GM21786 (cell line): ENCODE results near the gene AUP1.
A peak's percentile ranks its signal among the peaks of the same experiment; 100 is the strongest.
"Not testable (repeated sequence)": the region's sequence is repeated elsewhere in the genome, so short reads cannot be mapped to it uniquely, and the experiment has no call there.

Source experiments
- ATAC-seq: cut with Tn5 transposase; IDR thresholded peaks from one replicate; pipeline ENCODE4 v1.9.1; 2021; ENCODE audit not compliant: unreplicated experiment

AUP1 gene

DNA sequence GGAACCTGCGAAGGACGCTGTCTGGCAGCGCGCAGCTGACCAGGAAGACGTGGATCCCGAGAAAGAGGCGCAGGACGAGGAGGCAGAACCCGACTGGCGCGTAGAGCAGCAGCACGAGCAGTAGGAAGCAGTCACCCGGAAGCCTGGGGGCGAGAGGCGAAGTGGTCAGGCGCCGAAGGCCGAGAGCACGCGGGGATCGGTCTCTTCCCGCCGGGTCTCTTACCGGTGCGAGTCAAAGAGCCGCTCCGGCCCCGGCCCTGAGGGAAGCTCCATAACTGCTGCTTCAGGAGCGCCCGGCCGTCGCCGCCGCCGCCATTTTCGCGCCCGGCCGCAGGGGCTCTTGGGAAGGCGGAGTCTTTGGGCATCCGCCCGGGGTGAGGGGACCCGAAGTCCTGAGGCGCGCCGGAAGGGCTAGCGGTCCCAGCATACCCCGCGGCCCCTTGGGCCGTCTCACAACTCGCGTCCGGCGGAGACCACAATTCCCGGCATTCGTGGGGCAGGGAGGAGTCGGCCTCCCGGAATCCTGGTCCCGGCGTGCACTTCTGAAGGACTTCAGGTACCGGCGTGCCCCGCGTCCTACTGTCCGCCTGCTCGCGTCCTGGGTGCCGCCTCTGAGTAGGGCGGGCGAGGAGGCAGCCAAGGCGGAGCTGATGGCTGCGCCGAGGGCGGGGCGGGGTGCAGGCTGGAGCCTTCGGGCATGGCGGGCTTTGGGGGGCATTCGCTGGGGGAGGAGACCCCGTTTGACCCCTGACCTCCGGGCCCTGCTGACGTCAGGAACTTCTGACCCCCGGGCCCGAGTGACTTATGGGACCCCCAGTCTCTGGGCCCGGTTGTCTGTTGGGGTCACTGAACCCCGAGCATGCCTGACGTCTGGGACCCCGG, at the start of gene AUP1, which contains the start of gene HTRA2:
AUP1 (minus strand) TSS at position 350 of the 882 bp plus-strand sequence; CDS start at position 273, 77 bp downstream.
HTRA2 (plus strand) TSS at position 577 of the 882 bp plus-strand sequence; CDS start at position 651, 74 bp downstream.
- peak; percentile 78 for ATAC-seq

DNA sequence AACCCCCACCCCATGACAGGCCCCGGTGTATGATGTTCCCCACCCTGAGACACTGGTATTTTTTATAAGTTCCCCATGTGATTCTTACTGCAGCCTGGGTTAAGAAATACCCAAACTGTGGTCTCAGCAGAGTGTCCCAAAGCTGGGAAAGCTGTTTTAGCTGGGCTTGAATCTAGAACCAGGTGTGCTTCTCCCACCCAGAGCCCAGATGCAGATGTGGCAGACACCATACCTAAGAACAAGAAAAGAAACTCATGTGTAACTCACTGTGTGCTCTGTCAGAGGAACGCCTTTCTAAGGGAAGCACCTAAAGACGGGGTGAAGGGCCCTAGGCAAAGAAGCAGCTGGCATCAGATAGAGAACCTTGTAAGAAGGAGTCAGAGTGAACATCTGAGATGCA, 48.9 kb upstream of the AUP1 start:
- peak; percentile 63 for ATAC-seq

GRCh38 chr2:74577448-74577847, 47.9 kb upstream of the AUP1 start:
- no peak for ATAC-seq

DNA sequence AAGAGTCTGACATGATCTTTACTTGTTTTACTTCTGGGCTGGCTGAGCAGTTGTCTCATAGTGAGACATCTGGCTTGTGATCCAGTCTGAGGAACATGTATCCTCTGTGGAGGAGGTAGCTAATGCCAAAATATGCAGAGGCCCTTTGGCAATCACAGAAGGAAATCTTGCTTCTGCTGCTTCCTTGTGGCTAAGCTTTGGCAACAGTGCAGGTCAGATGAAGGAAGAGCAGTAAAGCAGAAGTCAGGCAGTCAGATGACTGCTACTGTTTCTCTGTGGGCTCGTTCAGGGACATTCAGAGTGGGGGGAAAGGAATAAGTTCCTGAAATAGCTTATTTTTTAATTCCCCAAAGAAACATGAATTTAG, 47.3 kb upstream of the AUP1 start:
- ATAC-seq: no peak

DNA sequence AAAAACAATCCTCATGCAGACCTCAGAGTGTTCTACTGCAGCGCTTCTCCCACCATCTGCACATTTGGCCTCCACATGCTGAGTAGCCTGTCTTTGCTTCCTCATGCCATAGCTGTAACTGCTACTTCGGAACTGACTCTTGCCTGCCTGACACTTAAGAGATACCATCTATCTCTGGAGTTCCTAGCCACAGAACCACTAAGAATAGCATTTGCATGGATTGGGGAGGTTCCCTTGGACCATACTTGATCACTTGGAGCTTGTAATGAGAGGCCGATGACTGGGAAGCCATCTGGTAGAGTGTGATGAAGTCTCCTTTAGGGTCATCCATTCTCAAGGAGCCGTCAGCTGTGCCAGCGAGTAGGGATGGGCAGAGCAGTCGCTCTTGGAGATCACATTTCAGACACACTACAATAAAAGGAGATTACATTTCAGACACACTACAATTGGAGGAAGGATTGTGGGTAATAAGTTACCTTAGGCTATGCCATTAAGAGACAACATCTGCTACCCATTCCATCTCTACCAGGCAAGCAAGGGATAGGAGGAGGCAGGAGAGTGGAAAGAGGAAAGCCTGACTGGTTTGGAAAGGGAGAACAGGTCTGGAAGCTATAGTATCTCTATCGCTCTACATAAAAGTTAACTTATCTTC, 46.8 kb upstream of the AUP1 start:
- ATAC-seq: no peak

- ATAC-seq: no peak
Observed at GRCh38 chr2:74575320-74575719, 45.8 kb upstream of the AUP1 start.

- peak; percentile 37 for ATAC-seq
Observed at GRCh38 chr2:74573747-74574562, 44.4 kb upstream of the AUP1 start.

GRCh38 chr2:74572178-74572925, 42.8 kb upstream of the AUP1 start:
- ATAC-seq: no peak

DNA sequence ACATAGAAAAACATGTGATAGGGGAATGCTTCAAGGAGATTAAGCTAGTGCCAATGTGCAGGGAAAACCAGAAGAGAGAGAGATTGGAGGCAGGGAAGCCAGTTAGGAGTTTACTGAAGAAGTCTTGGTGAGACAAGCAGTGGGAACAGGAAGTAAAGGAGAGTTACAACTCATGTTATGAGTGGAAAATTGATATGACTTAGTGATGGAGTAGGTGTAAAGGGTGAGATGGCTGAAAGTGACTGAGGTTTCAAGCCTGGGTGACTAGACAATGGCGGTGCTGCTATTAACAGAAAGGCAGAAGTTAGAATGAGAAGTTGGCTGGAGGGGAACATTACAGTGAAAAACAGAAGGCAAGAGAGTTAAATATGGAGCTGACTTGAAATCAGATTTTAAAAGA, 41.6 kb upstream of the AUP1 start:
- peak; percentile 62 for ATAC-seq

DNA sequence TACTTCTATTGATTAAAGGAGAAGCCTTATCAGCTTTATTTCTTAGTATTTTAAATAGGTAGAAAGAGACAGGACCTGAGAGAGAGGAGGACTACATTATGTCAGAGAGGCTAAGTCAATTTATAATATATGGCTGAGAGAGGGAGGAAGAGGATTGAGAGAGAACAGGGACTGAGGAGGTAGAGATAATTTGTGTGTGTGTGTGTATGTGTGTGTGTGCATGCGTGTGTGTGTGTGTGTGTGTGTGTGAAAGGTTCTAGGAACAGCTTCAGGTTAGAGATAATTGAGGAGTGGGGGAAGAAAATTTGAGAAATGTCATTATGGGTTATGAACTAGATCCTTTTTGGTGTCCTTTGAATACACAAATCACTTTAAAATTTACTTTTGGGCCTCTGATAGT, 40.2 kb upstream of the AUP1 start:
- no peak for ATAC-seq

DNA sequence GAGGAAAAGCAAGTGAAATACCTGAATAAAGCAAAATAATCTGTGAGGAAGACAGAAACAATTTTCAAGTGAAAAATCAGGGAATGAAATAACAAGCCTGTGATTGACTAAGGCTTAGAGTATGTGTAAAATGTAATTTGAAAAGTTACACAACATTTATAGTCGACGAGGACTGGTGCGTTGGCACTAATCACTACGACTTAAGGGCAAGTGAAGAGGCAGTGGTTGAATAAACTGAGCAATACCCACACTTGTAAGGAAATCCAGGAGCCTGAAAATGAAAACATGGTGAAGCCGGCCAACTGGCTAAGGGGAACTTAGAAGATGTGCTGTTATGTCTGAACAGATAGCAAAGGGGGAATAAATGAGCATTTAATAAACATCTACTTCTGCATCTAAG, 38.4 kb upstream of the AUP1 start:
- no peak for ATAC-seq

DNA sequence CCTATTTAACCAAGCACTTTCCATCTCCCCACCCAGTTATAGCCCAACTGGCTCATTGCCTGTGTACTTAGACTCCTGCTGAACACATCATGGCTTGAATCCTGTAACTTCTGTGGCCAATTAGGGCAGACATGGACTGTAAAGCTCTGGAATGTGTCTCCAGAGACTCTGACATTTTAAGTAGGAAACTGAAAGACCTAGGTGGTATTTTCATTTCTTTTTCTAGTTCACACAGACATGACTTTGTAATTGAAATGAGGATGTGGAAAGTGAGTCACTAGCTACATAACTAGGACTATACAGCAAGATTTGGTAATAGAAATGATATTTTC, 37.2 kb upstream of the AUP1 start:
- ATAC-seq: peak; percentile 44

DNA sequence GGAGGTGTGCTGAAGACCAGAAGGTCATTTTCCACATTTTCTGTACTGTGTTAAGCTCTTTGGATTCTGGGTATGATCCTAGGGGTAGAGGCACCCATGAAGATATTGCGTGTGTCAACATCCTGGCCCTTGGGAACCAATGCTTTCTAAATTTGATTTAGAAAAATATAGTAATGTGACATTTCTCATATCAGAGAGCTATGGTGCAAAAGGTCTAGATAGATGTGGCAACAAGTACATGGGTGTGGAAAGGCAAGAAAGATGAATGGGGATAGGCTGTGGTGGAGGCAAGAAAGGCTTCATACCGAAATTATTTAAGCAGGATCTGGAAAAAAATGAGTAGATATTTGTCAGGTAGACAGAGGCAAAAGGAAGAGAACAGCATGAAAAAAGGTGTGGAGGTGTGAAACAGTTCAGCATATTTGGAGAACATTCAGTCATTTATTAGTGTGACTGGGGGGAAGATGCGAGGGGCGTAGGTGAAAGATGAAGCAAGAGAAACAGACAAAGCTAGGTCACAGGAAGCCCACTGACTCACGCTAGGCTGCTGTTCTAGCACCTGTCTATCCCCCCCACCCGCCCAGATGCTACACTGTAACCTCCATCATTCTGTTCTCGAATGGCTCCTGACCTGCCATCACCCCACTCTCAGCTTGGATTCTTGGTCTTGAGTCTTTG, 36.7 kb upstream of the AUP1 start:
- no peak for ATAC-seq

DNA sequence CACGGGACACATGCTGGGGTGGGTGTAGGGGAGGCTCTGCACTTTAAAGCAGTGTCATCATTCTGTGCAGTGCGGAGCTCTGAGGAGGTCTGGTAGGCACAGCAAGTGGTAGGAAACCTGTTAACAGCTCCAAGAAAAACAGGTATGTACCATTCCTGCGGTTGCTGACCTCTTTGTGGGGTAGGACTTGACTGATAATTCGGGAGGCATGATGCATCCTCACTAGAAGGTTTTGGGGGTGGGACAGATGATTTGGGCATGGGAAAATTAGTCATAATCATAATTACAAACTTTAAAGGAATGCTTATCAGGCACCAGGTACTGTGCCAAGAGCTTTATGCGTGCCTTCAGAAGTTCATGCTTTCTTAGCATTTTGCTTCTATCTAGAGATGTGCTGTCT, 34.7 kb upstream of the AUP1 start:
- ATAC-seq: no peak

- no peak for ATAC-seq
Observed at GRCh38 chr2:74562126-74562775, 32.7 kb upstream of the AUP1 start.

- ATAC-seq: not testable (repeated sequence)
Observed at GRCh38 chr2:74561022-74561421, 31.5 kb upstream of the AUP1 start.

DNA sequence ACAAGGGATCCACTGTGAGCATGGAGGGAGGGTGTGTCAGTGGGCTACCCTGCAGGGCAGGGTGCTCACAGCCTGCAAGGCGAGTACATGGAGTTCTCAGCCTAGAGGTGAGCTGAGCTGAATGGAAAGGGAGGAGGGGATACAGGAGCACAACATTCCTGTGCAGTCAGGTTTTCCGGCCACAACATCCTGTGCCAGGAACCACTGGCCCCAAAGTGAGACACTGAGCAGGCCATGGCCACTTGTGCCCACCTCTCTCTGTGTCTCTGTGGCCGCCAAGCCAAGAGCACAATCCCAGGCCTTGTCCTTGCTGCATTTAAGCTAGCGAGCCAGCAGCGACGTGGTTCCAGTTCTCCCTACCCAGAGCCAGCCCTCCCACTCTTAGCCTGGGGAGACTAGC, 31.1 kb upstream of the AUP1 start:
- no peak for ATAC-seq

DNA sequence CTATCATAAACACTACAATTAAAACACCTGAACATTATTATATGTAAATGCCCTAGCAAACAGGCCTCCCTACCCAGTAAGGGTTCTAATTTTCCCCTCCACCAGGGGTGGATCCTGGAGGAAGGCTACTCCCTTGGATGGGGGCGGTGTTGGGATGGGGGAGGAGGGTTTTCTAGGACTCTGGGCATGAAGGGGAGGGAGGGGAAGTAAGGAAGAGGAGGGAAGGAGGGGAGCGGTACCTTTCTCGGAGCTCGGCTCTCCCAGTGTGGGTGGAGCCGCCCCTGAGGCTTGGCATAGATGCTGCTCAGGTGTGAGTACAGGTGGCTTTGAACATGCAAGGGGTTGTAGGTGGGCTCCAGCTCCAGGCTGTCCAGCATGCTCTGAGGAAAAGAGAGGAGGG, 30.4 kb upstream of the AUP1 start:
- ATAC-seq: no peak

DNA sequence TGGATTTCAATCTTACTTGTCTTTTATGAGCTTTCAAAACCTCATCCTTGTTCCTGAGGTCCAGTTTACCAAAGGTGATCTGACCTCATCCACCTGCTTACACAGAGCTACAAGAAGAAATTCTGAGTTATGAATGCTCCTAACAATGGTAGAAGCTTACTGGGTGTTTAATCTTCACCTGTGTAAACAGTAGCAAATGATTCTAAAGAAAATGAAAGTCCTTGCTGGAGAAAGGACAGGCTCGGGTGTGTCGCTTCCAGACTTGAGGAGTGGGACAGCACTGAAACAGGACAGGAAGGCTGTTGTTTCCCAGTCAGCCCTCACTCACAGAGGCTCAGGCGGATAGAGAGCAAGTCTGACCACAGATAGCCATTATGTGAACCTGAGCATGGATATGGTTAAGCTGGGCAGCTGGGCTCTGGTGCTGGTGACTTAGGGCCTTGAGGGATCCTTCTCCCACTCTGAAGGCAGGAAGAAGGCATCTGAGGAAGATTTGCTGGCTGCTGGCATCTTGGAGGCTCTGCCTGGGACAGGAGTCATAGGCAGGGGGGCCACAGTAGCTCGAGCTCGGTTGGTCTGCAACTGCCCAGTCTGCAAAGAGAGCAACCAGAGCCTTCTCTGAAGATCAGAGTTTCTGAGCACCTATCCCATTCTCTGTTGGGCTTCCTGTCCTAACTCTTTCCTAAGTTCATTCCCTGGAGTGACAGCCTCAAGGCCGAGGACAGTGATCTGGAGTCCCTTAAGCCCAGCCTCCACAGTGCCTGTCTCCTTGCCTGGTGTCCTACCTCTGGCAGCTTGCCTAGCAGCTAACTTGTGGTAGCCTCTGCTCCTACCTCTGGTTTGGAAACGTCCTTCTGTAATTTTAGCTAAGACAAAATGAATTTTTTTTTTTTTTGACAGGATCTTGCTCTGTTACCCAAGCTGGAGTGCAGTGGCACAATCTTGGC, 29.1 kb upstream of the AUP1 start:
- no peak for ATAC-seq
